IPS-18c (cell line): Measurements from ENCODE around the gene SSTR4.
"Not testable (repeated sequence)": the region's sequence is repeated elsewhere in the genome, so short reads cannot be mapped to it uniquely, and the experiment has no call there.

ENCODE experiments used
- H3K4me3 ChIP-seq: 2 replicates; pipeline ENCODE4 v1.7.0; 2013; ENCODE audit warnings: low read depth, mild to moderate bottlenecking, low read length, moderate library complexity; ENCODE audit not compliant: insufficient read depth
- H3K9me3 ChIP-seq: one replicate; pipeline ENCODE4 v1.6.1; 2013; ENCODE audit warnings: mild to moderate bottlenecking, low read length, moderate library complexity; ENCODE audit not compliant: control insufficient read depth, insufficient read depth

Gene SSTR4

GRCh38 chr20:23010096-23010495, 25.0 kb upstream of the SSTR4 start:
- Histone ChIP-seq H3K4me3 (no peak overlapping the region), H3K9me3 (no peaks in the 10 kb centered on the region)

- Histone ChIP-seq H3K4me3 (no peak overlapping the region), H3K9me3 (no peaks in the 10 kb centered on the region)
Observed at GRCh38 chr20:23011008-23011721, 23.9 kb upstream of the SSTR4 start.

- no peak overlapping the region for H3K4me3 ChIP-seq
- H3K9me3 ChIP-seq, result no peaks in the 10 kb centered on the region
Observed at GRCh38 chr20:23013429-23013828, 21.7 kb upstream of the SSTR4 start.

GRCh38 chr20:23017516-23017915, 17.6 kb upstream of the SSTR4 start:
- Histone ChIP-seq H3K4me3 (no peak overlapping the region), H3K9me3 (no peaks in the 10 kb centered on the region)

- H3K4me3 ChIP-seq, result no peak overlapping the region
- no peaks in the 10 kb centered on the region for H3K9me3 ChIP-seq
Observed at GRCh38 chr20:23018432-23018831, 16.7 kb upstream of the SSTR4 start.

- no peak overlapping the region for H3K4me3 ChIP-seq
- H3K9me3 ChIP-seq, result no peaks in the 10 kb centered on the region
Observed at GRCh38 chr20:23018941-23019340, 16.2 kb upstream of the SSTR4 start.

- H3K4me3 ChIP-seq, result no peak overlapping the region
- no peaks in the 10 kb centered on the region for H3K9me3 ChIP-seq
Observed at GRCh38 chr20:23019403-23019802, 15.7 kb upstream of the SSTR4 start.

GRCh38 chr20:23020230-23021018, 14.7 kb upstream of the SSTR4 start:
- no peak overlapping the region for H3K4me3 ChIP-seq
- no peaks in the 10 kb centered on the region for H3K9me3 ChIP-seq

- no peak overlapping the region for H3K4me3 ChIP-seq
- no peaks in the 10 kb centered on the region for H3K9me3 ChIP-seq
Observed at GRCh38 chr20:23021541-23021940, 13.6 kb upstream of the SSTR4 start.

GRCh38 chr20:23021951-23022350, 13.2 kb upstream of the SSTR4 start:
- Histone ChIP-seq H3K4me3 (no peak overlapping the region), H3K9me3 (no peaks in the 10 kb centered on the region)

- Histone ChIP-seq H3K4me3 (no peak overlapping the region), H3K9me3 (no peaks in the 10 kb centered on the region)
Observed at GRCh38 chr20:23022849-23023248, 12.3 kb upstream of the SSTR4 start.

GRCh38 chr20:23023621-23024177, 11.4 kb upstream of the SSTR4 start:
- no peak overlapping the region for H3K4me3 ChIP-seq
- H3K9me3 ChIP-seq, result no peaks in the 10 kb centered on the region

- H3K4me3 ChIP-seq, result no peak overlapping the region
- H3K9me3 ChIP-seq, result no peaks in the 10 kb centered on the region
Observed at GRCh38 chr20:23024701-23025100, 10.4 kb upstream of the SSTR4 start.

GRCh38 chr20:23025503-23025902, 9.6 kb upstream of the SSTR4 start:
- H3K9me3 ChIP-seq, H3K4me3 ChIP-seq: not testable (repeated sequence)

GRCh38 chr20:23027721-23028120, 7.4 kb upstream of the SSTR4 start:
- no peak overlapping the region for H3K4me3 ChIP-seq
- no peaks in the 10 kb centered on the region for H3K9me3 ChIP-seq

- Histone ChIP-seq H3K4me3 (no peak overlapping the region), H3K9me3 (no peaks in the 10 kb centered on the region)
Observed at GRCh38 chr20:23028392-23028791, 6.7 kb upstream of the SSTR4 start.

GRCh38 chr20:23029324-23029723, 5.8 kb upstream of the SSTR4 start:
- no peaks in the 10 kb centered on the region for H3K9me3 ChIP-seq
- H3K4me3 ChIP-seq, result no peak overlapping the region

- H3K9me3 ChIP-seq, result no peaks in the 10 kb centered on the region
- no peak overlapping the region for H3K4me3 ChIP-seq
Observed at GRCh38 chr20:23031346-23031745, 3.8 kb upstream of the SSTR4 start.
